ENCODE results near the gene TPK1.

The TPK1 gene

DNA sequence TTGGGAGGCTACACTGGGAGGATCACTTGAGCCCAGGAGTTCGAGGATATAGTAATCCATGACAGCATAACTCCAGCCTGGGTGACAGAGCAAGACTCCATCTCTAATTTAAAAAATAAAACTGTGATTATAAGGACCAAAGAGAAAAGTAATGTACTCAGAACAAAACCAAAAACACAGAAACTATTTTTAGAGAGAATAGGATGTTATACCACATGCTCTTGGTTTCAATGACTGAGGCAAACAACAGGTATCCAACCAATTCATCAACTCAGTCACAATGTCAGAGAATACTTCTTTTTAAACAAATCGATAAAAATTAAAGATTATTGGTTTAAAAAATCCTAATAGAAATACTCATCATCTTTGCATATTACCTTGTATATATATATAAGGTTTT, 186.7 kb downstream of the TPK1 start:
- in situ Hi-C loops (cut with MboI; ENCODE audit: low pct_unique_long_range_greater_than_20kb, low sequenced_read_pairs, unreplicated experiment) = no loop called here
- DNase-seq (ENCODE audit: low spot score) = no peak
- TF ChIP-seq, protein P1, sequence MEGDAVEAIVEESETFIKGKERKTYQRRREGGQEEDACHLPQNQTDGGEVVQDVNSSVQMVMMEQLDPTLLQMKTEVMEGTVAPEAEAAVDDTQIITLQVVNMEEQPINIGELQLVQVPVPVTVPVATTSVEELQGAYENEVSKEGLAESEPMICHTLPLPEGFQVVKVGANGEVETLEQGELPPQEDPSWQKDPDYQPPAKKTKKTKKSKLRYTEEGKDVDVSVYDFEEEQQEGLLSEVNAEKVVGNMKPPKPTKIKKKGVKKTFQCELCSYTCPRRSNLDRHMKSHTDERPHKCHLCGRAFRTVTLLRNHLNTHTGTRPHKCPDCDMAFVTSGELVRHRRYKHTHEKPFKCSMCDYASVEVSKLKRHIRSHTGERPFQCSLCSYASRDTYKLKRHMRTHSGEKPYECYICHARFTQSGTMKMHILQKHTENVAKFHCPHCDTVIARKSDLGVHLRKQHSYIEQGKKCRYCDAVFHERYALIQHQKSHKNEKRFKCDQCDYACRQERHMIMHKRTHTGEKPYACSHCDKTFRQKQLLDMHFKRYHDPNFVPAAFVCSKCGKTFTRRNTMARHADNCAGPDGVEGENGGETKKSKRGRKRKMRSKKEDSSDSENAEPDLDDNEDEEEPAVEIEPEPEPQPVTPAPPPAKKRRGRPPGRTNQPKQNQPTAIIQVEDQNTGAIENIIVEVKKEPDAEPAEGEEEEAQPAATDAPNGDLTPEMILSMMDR (IDR thresholded peaks at IDR 0.05; ENCODE audit: extremely low read depth, insufficient read depth, missing control alignments) = no peak

DNA sequence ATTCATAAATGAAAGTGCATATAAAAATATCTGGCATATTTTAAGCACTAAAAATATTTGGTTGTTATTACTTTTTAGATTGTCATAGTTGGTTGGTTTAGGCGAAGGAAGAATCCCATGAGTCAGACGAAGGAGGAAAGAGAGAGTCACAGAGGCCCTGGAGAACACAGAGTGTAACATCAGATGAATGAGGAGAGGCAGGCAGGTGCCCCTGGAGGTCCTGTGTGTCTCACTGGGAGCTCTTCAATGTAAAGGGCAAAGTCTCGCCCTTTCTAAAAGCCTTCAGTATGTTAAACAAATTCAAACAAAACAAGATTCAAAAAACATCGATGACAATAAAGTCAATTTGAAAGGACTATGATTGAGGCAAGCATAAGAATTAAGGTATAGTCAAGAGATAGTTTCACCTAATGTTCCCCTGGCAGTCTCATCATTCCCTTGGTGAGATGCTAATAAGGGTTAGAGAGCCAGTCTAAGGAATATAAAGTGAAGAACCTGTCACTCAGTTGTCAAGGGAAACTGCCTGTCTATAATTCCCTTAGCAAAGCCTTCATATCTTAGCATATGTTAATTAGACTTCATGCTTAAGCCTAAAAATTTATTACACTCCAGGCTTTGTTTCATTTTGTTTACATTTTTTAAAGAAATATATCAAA, 194.3 kb downstream of the TPK1 start:
- DNase-seq (ENCODE audit: low spot score) = no peak
- TF ChIP-seq, protein P1 (IDR thresholded peaks at IDR 0.05; ENCODE audit: extremely low read depth, insufficient read depth, missing control alignments) = no peak
- in situ Hi-C loops (cut with MboI; ENCODE audit: low pct_unique_long_range_greater_than_20kb, low sequenced_read_pairs, unreplicated experiment) = no loop called here

DNA sequence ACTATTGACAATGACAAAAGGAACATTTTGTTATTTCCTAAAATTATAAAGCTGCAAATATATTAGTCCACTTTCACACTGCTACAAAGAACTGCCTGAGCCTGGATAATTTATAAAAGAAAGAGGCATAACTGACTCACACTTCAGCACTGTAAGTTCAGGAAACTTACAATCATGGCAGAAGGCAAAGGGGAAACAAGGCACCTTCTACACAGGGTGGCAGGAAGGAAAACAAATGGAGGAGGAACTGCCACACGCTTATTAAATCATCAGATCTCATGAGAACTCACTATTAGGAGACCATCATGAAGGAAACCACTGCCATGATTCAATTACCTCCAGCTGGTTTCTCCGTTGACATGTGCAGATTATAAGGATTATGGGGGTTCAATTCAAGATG, 203.1 kb downstream of the TPK1 start:
- in situ Hi-C loops (cut with MboI; ENCODE audit: low pct_unique_long_range_greater_than_20kb, low sequenced_read_pairs, unreplicated experiment) = no loop called here
- DNase-seq (ENCODE audit: low spot score) = no peak
- TF ChIP-seq, protein P1 (IDR thresholded peaks at IDR 0.05; ENCODE audit: extremely low read depth, insufficient read depth, missing control alignments) = no peak

DNA sequence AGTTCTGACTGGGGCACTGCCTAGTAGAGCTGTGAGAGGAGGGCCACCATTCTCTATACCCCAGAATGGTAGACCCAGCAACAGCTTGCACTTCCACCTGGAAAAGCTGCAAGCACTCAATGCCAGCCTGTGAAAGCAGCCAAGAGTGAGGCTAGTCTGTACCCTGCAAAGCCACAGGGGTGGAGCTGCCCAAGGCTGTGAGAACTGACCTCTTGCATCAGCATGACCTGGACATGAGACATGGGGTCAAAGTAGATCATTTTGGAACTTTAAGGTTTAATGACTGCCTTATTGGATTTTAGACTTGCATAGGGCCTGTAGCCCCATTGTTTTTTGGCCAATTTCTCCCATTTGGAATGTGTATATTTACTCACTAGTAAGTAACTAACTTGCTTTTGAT, 206.3 kb downstream of the TPK1 start:
- no peak for DNase-seq (ENCODE audit: low spot score)
- TF ChIP-seq, protein P1 (IDR thresholded peaks at IDR 0.05; ENCODE audit: extremely low read depth, insufficient read depth, missing control alignments) = no peak
- in situ Hi-C loops (cut with MboI; ENCODE audit: low pct_unique_long_range_greater_than_20kb, low sequenced_read_pairs, unreplicated experiment) = no loop called here

DNA sequence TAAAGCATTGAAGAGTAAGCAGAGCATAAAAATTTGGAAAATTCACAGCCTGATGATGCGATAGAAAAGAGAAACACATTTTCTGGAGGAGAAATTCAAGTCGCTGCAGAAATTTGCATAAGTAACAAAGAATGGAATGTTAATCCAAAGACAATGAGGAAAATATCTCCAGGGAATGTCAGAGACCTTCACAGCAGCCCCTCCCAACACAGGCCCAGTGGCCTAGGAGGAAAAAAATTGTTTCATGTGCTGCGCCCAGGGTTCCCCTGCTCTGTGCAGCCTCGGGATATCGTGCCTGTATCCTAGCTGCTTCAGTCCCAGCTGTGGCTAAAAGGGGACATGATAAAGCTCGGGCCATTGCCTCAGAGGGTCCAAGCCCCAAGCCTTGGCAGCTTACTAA, 206.8 kb downstream of the TPK1 start:
- in situ Hi-C loops (cut with MboI; ENCODE audit: low pct_unique_long_range_greater_than_20kb, low sequenced_read_pairs, unreplicated experiment) = no loop called here
- no peak for DNase-seq (ENCODE audit: low spot score)
- TF ChIP-seq, protein P1 (IDR thresholded peaks at IDR 0.05; ENCODE audit: extremely low read depth, insufficient read depth, missing control alignments) = no peak

DNA sequence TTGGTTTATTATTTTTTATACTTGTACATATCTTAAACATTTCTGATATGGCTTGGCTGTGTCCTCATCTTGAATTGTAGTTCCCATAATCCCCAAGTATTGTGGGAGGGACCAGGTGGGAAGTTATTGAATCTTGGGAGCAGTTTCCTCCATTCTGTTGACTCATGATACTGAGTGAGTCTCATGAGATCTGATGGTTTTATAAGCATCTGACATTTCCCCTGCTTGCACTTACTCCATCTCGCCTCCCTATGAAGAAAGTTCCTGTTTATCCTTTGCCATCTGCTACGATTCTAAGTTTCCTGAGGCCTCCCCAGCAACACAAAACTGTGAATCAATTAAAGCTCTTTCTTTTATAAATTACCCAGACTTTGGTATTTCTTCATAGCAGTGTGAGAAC, 207.7 kb downstream of the TPK1 start:
- TF ChIP-seq, protein P1 (IDR thresholded peaks at IDR 0.05; ENCODE audit: extremely low read depth, insufficient read depth, missing control alignments) = no peak
- DNase-seq (ENCODE audit: low spot score) = no peak
- in situ Hi-C loops (cut with MboI; ENCODE audit: low pct_unique_long_range_greater_than_20kb, low sequenced_read_pairs, unreplicated experiment) = no loop called here
